Stimulated activated CD8-positive, alpha-beta memory T cell treated with anti-CD3 and anti-CD28 coated beads, Interleukin-2, amount 100 ng/mL, for 48 hours (primary cell): ENCODE data around the gene ALOX5.
"Not testable (repeated sequence)": the region's sequence is repeated elsewhere in the genome, so short reads cannot be mapped to it uniquely, and the experiment has no call there.

Experiments
- DNase-seq, 2 donors: peaks; one replicate each; pipeline ENCODE4 v3.0.0-alpha.2; 2020; ENCODE audit warnings: low read depth in 2 of 2

ALOX5 gene

GRCh38 chr10:45404770-45405120 lies 30.7 kb downstream of the ALOX5 start:
- no peak for DNase-seq

- no peak for DNase-seq
These were observed 33.5 kb downstream of the ALOX5 start for GRCh38 chr10:45407542-45407941.

- DNase-seq = no peak
These were observed 34.7 kb downstream of the ALOX5 start for GRCh38 chr10:45408421-45409319.

GRCh38 chr10:45409347-45409746 lies 35.3 kb downstream of the ALOX5 start:
- not testable (repeated sequence) for DNase-seq

- DNase-seq = no peak
These were observed 35.8 kb downstream of the ALOX5 start for GRCh38 chr10:45409782-45410181.

GRCh38 chr10:45410489-45410806 lies 36.4 kb downstream of the ALOX5 start:
- DNase-seq = no peak

GRCh38 chr10:45410807-45411606 lies 37.0 kb downstream of the ALOX5 start:
- DNase-seq = no peak

GRCh38 chr10:45411607-45411940 lies 37.6 kb downstream of the ALOX5 start:
- no peak for DNase-seq

GRCh38 chr10:45415062-45415461 lies 41.0 kb downstream of the ALOX5 start:
- not testable (repeated sequence) for DNase-seq

GRCh38 chr10:45416603-45417002 lies 42.6 kb downstream of the ALOX5 start:
- DNase-seq = no peak

GRCh38 chr10:45417746-45418145 lies 43.7 kb downstream of the ALOX5 start:
- no peak for DNase-seq

- no peak for DNase-seq
These were observed 44.4 kb downstream of the ALOX5 start for GRCh38 chr10:45418417-45418848.

- DNase-seq = peak; percentile 27 to 35
These were observed 45.0 kb downstream of the ALOX5 start for GRCh38 chr10:45418849-45419675.

GRCh38 chr10:45419676-45420025 lies 45.6 kb downstream of the ALOX5 start:
- no peak for DNase-seq

GRCh38 chr10:45420453-45421192 lies 46.6 kb downstream of the ALOX5 start:
- DNase-seq = peak; percentile 26 to 33

- DNase-seq = peak in 1 of 2 donors; percentile 26
These were observed 47.4 kb downstream of the ALOX5 start for GRCh38 chr10:45421221-45422097.

GRCh38 chr10:45422207-45422865 lies 48.3 kb downstream of the ALOX5 start:
- no peak for DNase-seq

- no peak for DNase-seq
These were observed 49.0 kb downstream of the ALOX5 start for GRCh38 chr10:45422866-45423659.

GRCh38 chr10:45423976-45424499 lies 50.0 kb downstream of the ALOX5 start:
- DNase-seq = no peak
